ENCODE results near the gene GYS1.

The GYS1 gene

GRCh38 chr19:48991011-48991609, 2.0 kb downstream of the GYS1 start:
- no peak overlapping the region for H3K27ac ChIP-seq
- no peak for DNase-seq (ENCODE audit: low read depth, low spot score)

GRCh38 chr19:48990400-48990799, 2.7 kb downstream of the GYS1 start:
- DNase-seq (ENCODE audit: low read depth, low spot score), result no peak
- no peak overlapping the region for H3K27ac ChIP-seq

GRCh38 chr19:48989701-48990291, 3.3 kb downstream of the GYS1 start:
- no peak overlapping the region for H3K27ac ChIP-seq
- no peak for DNase-seq (ENCODE audit: low read depth, low spot score)

GRCh38 chr19:48988860-48989259, 4.2 kb downstream of the GYS1 start:
- no peak for DNase-seq (ENCODE audit: low read depth, low spot score)
- no peak overlapping the region for H3K27ac ChIP-seq

- no peak overlapping the region for H3K27ac ChIP-seq
- DNase-seq (ENCODE audit: low read depth, low spot score), result no peak
Observed at GRCh38 chr19:48988286-48988685, 4.8 kb downstream of the GYS1 start.

GRCh38 chr19:48987323-48987722, 5.8 kb downstream of the GYS1 start:
- no peak overlapping the region for H3K27ac ChIP-seq
- no peak for DNase-seq (ENCODE audit: low read depth, low spot score)

GRCh38 chr19:48986211-48986610, 6.9 kb downstream of the GYS1 start:
- DNase-seq (ENCODE audit: low read depth, low spot score), result no peak
- no peak overlapping the region for H3K27ac ChIP-seq

GRCh38 chr19:48985711-48986110, 7.4 kb downstream of the GYS1 start:
- no peak overlapping the region for H3K27ac ChIP-seq
- DNase-seq (ENCODE audit: low read depth, low spot score), result no peak

- DNase-seq (ENCODE audit: low read depth, low spot score), result no peak
- no peak overlapping the region for H3K27ac ChIP-seq
Observed at GRCh38 chr19:48982280-48982679, 10.8 kb downstream of the GYS1 start.

- H3K27ac ChIP-seq, result no peak overlapping the region
- DNase-seq (ENCODE audit: low read depth, low spot score), result no peak
Observed at GRCh38 chr19:48977061-48977460, 16.0 kb downstream of the GYS1 start.

- H3K27ac ChIP-seq, result no peak overlapping the region
- no peak for DNase-seq (ENCODE audit: low read depth, low spot score)
Observed at GRCh38 chr19:48975947-48976847, 16.9 kb downstream of the GYS1 start.

- no peak overlapping the region for H3K27ac ChIP-seq
Observed at GRCh38 chr19:48970923-48971395, 22.1 kb downstream of the GYS1 start.

GRCh38 chr19:48970139-48970766, 22.9 kb downstream of the GYS1 start:
- no peak for DNase-seq (ENCODE audit: low read depth, low spot score)
- H3K27ac ChIP-seq, result no peak overlapping the region

More at GRCh38 chr19:48970923-48971395, 22.1 kb downstream of the GYS1 start:
- DNase-seq (ENCODE audit: low read depth, low spot score), result no peak

- no peak for DNase-seq (ENCODE audit: low read depth, low spot score)
- no peak overlapping the region for H3K27ac ChIP-seq
Observed at GRCh38 chr19:48969276-48970138, 23.6 kb downstream of the GYS1 start.

- DNase-seq (ENCODE audit: low read depth, low spot score), result no peak
- H3K27ac ChIP-seq, result peak overlapping the region; percentile 75
Observed at GRCh38 chr19:48968813-48969218, 24.3 kb downstream of the GYS1 start.

- no peak for DNase-seq (ENCODE audit: low read depth, low spot score)
- H3K27ac ChIP-seq, result peak overlapping the region; percentile 75
Observed at GRCh38 chr19:48968179-48968661, 24.9 kb downstream of the GYS1 start.

GRCh38 chr19:48967346-48968178, 25.5 kb downstream of the GYS1 start:
- DNase-seq (ENCODE audit: low read depth, low spot score), result no peak
- peak overlapping the region; percentile 75 for H3K27ac ChIP-seq

GRCh38 chr19:48966541-48967345, 26.4 kb downstream of the GYS1 start:
- peak overlapping the region; percentile 75 for H3K27ac ChIP-seq
- DNase-seq (ENCODE audit: low read depth, low spot score), result no peak
